Stomach smooth muscle (tissue), 2 donors: Measurements from ENCODE around the gene ZNF438.

Experiments used
- H3K27ac ChIP-seq: one replicate; pipeline ENCODE4 v1.7.0; 2013; ENCODE audit warnings: mild to moderate bottlenecking, low read length, inconsistent platforms
- H3K27me3 ChIP-seq, 2 donors: one replicate each; pipeline ENCODE4 v1.7.0; 2013; ENCODE audit warnings: low read length in 2 of 2; ENCODE audit not compliant: insufficient read depth in 2 of 2, control insufficient read depth in 1 of 2
- H3K36me3 ChIP-seq, 2 donors: one replicate each; pipeline ENCODE4 v1.7.0; 2013; ENCODE audit warnings: low read length in 2 of 2; ENCODE audit not compliant: control insufficient read depth in 2 of 2, insufficient read depth in 2 of 2
- H3K4me1 ChIP-seq: one replicate; pipeline ENCODE4 v1.7.0; 2013; ENCODE audit warnings: low read length; ENCODE audit not compliant: control insufficient read depth, insufficient read depth
- H3K4me3 ChIP-seq, 2 donors: one replicate each; pipeline ENCODE4 v1.7.0; 2013; ENCODE audit warnings: low read length in 2 of 2
- H3K9ac ChIP-seq, 2 donors: one replicate each; pipeline ENCODE4 v1.7.0; 2013; ENCODE audit warnings: low read length in 2 of 2, mild to moderate bottlenecking in 1 of 2
- H3K9me3 ChIP-seq, 2 donors: one replicate each; pipeline ENCODE4 v1.7.0; 2013; ENCODE audit warnings: low read length in 2 of 2; ENCODE audit not compliant: control insufficient read depth in 2 of 2
- donor health status: healthy.
- donor health status: Pancreatic carcinoma.

ZNF438 gene

GRCh38 chr10:31013331-31013730 lies 18.3 kb downstream of the ZNF438 start:
- no peak overlapping the region for H3K27ac ChIP-seq
- H3K9ac ChIP-seq: no peak overlapping the region
- H3K4me1 ChIP-seq: peaks cover 10% of the 10 kb centered on the region
- no peak overlapping the region for H3K4me3 ChIP-seq
- no peaks in the 10 kb centered on the region for H3K36me3 ChIP-seq
- H3K9me3 ChIP-seq: no peaks in the 10 kb centered on the region
- H3K27me3 ChIP-seq: no peaks in the 10 kb centered on the region

GRCh38 chr10:31011665-31012022 lies 20.0 kb downstream of the ZNF438 start:
- no peaks in the 10 kb centered on the region for H3K27me3 ChIP-seq
- no peak overlapping the region for H3K4me3 ChIP-seq
- no peak overlapping the region for H3K9ac ChIP-seq
- H3K4me1 ChIP-seq: peaks cover 2% of the 10 kb centered on the region
- H3K27ac ChIP-seq: no peak overlapping the region
- H3K9me3 ChIP-seq: no peaks in the 10 kb centered on the region
- H3K36me3 ChIP-seq: no peaks in the 10 kb centered on the region

- Histone ChIP-seq H3K27ac (no peak overlapping the region), H3K27me3 (no peaks in the 10 kb centered on the region), H3K4me1 (peaks cover 2% of the 10 kb centered on the region), H3K9ac (no peak overlapping the region), H3K36me3 (no peaks in the 10 kb centered on the region), H3K9me3 (no peaks in the 10 kb centered on the region), H3K4me3 (no peak overlapping the region)
Measured at GRCh38 chr10:31011017-31011664, 20.5 kb downstream of the ZNF438 start.

- Histone ChIP-seq H3K4me1 (peaks cover 2% of the 10 kb centered on the region), H3K27me3 (no peaks in the 10 kb centered on the region)
Measured at GRCh38 chr10:31010062-31010461, 21.6 kb downstream of the ZNF438 start.

GRCh38 chr10:31005895-31006294 lies 25.8 kb downstream of the ZNF438 start:
- Histone ChIP-seq H3K4me1 (no peaks in the 10 kb centered on the region), H3K27ac (no peak overlapping the region), H3K9me3 (no peaks in the 10 kb centered on the region), H3K4me3 (no peak overlapping the region), H3K36me3 (no peaks in the 10 kb centered on the region), H3K27me3 (no peaks in the 10 kb centered on the region), H3K9ac (no peak overlapping the region)

More at GRCh38 chr10:31010062-31010461, 21.6 kb downstream of the ZNF438 start:
- no peaks in the 10 kb centered on the region for H3K36me3 ChIP-seq
- no peak overlapping the region for H3K27ac ChIP-seq
- no peak overlapping the region for H3K9ac ChIP-seq
- H3K4me3 ChIP-seq: no peak overlapping the region
- no peaks in the 10 kb centered on the region for H3K9me3 ChIP-seq

GRCh38 chr10:31004611-31005193 lies 27.0 kb downstream of the ZNF438 start:
- Histone ChIP-seq H3K9ac (no peak overlapping the region), H3K4me1 (no peaks in the 10 kb centered on the region), H3K9me3 (no peaks in the 10 kb centered on the region), H3K27me3 (no peaks in the 10 kb centered on the region), H3K27ac (no peak overlapping the region), H3K36me3 (no peaks in the 10 kb centered on the region), H3K4me3 (no peak overlapping the region)

GRCh38 chr10:31001740-31002139 lies 29.9 kb downstream of the ZNF438 start:
- no peaks in the 10 kb centered on the region for H3K4me1 ChIP-seq
- no peak overlapping the region for H3K27ac ChIP-seq
- no peaks in the 10 kb centered on the region for H3K27me3 ChIP-seq
- no peak overlapping the region for H3K4me3 ChIP-seq
- no peak overlapping the region for H3K9ac ChIP-seq
- no peaks in the 10 kb centered on the region for H3K9me3 ChIP-seq
- no peaks in the 10 kb centered on the region for H3K36me3 ChIP-seq

GRCh38 chr10:31000867-31001266 lies 30.8 kb downstream of the ZNF438 start:
- Histone ChIP-seq H3K27ac (no peak overlapping the region), H3K4me3 (no peak overlapping the region), H3K36me3 (no peaks in the 10 kb centered on the region), H3K9me3 (no peaks in the 10 kb centered on the region), H3K9ac (no peak overlapping the region), H3K4me1 (no peaks in the 10 kb centered on the region), H3K27me3 (no peaks in the 10 kb centered on the region)

- no peaks in the 10 kb centered on the region for H3K36me3 ChIP-seq
- no peaks in the 10 kb centered on the region for H3K4me1 ChIP-seq
- H3K9ac ChIP-seq: no peak overlapping the region
- no peaks in the 10 kb centered on the region for H3K9me3 ChIP-seq
- H3K4me3 ChIP-seq: no peak overlapping the region
- H3K27ac ChIP-seq: no peak overlapping the region
- no peaks in the 10 kb centered on the region for H3K27me3 ChIP-seq
Measured at GRCh38 chr10:31000071-31000782, 31.4 kb downstream of the ZNF438 start.

GRCh38 chr10:30999070-30999712 lies 32.5 kb downstream of the ZNF438 start:
- Histone ChIP-seq H3K36me3 (no peaks in the 10 kb centered on the region), H3K9ac (peak overlapping the region in 1 of 2 donors; percentile 46), H3K9me3 (no peaks in the 10 kb centered on the region), H3K27me3 (no peaks in the 10 kb centered on the region), H3K4me1 (no peaks in the 10 kb centered on the region), H3K27ac (no peak overlapping the region), H3K4me3 (peak overlapping the region in 1 of 2 donors; percentile 42)
